ENCODE results near the gene GSG1L.

- TF ChIP-seq CTCF (IDR thresholded peaks at IDR 0.05) (no peak), POLR2A (IDR thresholded peaks at IDR 0.05) (no peak)
Observed at GRCh38 chr16:27862953-27863352, 200.6 kb downstream of the GSG1L start.
